SKM-1 treated with dmso at 0.1 percent for 144 hours (cell line): ENCODE measurements around the gene CDT1.
"Not testable (repeated sequence)": the region's sequence is repeated elsewhere in the genome, so short reads cannot be mapped to it uniquely, and the experiment has no call there.

ENCODE experiments used
- DNase-seq: peaks from one replicate; lab custom pipeline; 2025; ENCODE audit not compliant: unreplicated experiment; lab: John Stamatoyannopoulos, UW

The CDT1 gene

DNA sequence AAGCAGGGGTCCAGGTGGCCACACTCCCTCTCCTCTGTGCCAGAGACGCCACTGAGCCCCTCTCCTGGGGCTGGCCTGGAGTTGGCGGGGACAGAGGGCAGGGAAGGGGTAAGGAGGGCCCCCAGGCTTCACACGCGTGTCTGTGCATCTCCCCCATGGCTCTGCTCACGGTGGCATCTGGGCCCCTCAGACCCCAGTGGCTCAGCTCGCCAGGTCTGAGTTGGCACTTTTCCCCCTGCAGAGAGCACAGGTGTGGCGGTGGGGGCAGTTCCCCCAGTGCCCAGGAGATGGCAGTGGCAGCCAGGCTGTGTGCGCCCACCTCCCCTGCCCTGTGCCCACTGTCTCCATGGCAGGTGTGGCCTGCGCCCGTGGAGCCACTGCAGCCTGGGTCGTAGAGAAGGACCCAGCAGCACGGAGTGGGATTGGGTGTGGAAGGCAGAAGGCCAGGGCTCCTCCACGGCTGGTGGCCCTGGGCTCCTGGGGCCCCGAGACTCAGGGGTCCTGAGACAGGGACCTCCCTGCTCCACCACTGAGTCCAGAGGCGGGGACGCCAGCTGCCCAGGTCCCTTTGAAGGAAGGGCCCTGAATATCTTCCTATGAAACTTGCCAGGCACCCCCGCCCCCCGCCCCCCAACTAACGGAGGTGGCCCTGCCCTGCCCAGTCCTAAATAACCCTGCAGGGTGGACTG, 12.5 kb downstream of the CDT1 start:
- no peak for DNase-seq

DNA sequence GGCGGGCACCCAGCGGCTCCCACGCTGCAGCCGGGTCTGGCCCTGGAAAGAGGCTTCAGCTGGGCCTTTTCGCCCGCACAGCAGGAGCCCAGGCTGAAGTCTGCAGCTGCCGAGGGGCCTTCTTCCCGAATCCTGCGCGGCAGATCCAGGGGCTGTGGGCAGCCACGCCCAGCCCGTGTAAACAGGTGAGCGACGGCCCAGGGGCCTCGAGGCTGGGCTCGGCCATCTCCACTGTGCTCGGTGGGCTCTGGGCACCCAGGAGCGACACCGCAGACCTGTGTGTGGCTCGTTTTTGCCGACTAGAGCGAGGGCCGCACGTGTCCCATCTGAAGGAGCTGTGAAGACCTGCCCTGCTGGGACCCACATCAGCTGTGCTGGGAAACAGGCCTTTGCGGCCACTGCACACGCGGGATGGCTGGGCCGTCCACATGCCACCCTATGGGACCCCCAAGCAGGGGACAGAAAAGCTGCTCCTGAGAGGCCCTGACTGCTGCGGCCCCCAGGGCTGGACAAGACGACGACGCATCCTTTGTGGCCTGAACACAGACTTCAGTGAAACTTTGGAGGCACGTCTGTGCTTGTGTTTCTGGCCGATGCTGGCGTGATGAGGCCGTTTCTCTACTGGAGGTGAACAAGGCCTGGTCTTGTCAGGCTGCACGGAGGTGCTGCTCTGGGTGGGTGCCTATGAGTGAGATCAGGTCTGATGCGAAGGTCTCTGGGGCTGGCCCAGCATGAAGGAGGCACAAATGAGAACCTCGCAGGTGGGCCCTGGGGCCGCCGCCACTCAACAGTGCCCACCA, 13.3 kb downstream of the CDT1 start:
- no peak for DNase-seq

DNA sequence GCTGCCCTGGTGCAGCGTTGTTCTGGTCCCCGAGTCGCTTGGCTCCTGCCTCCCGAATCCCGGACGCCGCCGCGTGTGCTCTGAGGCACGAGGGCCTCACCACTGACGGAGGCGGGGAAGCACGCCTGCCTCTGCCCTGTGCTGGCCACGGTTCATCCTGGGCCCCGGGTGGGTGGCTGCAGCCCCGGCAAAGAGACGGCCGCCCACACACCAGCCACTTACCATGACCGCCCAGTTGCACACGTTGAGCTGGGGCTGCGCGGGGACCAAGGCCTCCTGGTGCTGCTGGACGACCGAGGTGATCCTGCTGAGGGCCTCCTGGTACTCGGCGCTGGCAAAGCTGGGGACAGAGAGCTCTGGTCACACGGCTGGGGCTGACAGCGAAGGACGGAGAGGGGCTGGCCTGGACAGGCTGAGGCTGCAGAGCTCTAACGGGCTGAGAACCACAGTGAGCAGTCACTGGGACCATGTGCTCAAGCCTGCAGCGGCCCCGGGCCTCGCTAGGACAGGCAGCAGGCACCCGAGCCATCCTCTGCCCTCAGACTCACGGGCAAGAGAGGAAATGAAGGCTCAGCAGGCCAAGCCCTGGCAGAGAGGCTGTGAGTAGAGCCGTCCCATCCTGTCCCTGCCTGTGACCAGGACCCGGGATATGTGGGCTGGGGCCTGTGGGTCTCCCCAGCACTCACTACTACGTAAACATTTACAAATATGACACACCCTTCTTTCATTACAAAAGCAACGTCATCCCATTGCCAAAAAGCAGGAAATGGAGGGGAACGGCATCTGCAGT, 14.4 kb downstream of the CDT1 start:
- DNase-seq = no peak

GRCh38 chr16:88818575-88818874, 14.9 kb downstream of the CDT1 start:
- DNase-seq = no peak

DNA sequence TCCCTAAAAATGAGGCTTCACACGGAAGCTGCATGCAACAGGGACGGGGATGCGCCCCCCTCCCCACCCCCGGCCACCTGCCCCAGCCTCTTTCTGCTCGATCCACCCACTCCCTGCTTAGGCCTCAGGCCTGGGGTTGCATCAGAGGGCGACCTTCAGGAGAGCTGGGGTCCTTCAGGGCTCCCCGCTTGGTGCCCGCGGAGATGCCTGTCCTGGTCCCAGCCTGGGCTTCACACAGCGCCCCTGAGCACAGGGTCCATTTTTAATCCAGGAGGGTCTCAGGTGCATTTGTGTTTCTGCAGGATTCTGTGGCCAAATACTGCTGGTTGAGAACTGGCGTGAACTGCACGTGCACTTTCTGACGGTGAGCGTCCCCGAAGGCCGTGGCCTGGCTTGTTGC, 15.5 kb downstream of the CDT1 start:
- DNase-seq = no peak

GRCh38 chr16:88820385-88821025, 16.9 kb downstream of the CDT1 start:
- DNase-seq = no peak

DNA sequence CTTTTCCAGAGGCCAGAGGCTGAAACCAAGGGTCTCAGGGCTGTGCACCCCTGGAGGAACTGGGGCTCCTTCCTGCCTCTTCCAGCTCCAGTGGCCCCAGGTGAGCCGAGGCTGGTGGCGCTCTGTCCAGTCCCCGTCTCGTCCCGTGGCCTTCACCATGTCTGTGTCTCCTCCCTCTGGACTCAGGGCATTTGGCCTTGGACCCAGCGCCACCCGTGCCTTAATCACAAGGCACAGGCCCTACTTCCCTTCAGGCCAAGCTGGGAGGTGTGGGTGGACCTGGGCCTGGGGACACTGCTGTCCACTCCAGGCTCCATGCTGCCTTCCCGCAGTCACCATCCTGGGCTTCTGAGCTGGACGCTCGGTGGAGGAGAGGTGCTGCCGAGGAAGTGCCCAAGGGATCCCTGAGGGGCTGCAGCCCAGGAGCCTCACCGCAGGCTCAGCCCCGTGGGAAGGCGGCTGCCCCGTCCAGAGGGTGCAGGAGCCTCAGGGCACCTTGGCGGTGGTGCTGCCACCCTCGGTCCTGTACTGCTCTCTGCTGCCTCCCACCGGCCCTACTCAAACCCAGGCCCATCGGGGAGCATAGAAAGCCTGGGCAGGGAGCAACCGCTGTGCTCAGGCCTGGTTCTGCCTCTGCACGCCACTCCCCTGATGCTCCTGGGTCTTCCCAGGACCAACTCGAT, 17.7 kb downstream of the CDT1 start:
- DNase-seq = no peak

DNA sequence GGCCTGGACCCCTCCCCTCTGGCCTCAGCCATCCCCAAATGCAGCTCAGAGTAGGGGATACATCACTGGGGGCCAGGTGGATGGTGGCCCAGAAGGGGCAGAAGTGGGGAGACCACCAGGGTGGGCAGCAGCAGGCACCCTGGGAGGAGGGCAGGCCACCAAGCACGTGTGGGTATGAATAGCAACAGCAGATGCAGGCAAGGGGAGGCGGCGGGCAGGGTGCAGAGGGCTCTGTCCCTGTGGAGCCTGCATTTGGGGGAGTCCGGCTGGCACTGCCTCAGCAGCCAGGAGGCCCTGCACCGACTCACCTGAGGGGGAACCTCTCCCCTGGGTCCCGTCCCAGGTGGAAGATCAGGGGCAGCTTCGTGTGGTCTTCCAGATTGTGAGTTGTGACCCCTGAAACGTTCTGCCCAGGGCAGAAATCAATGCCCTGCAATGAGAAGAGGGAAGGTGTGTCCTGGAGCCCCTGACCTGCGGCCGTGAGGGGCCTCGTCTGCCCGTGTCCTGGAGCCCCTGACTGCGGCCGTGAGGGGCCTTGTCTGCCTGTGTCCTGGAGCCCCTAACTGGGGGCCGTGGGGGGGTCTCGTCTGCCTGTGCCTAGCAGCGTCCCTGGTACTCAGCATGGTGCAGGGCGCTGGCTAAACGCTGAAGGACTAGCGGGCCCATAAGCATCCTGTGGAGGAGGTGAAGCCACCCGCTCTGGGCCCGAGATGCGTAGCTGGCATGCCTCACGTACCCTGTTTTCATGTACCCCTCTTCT, 18.9 kb downstream of the CDT1 start:
- DNase-seq = no peak

DNA sequence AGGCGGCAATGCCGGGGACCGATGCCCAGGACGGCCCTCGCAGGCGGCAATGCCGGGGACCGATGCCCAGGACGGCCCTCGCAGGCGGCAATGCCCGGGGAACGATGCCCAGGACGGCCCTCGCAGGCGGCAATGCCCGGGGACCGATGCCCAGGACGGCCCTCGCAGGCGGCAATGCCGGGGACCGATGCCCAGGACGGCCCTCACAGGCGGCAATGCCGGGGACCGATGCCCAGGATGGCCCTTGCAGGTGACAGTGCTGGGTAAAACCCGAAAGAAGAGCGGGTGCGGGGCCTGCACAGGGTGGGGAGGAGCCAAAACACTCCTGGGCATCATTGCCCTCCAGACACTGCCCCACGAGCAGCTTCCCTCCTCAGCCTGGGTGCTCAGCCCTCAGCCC, 20.1 kb downstream of the CDT1 start:
- not testable (repeated sequence) for DNase-seq

DNA sequence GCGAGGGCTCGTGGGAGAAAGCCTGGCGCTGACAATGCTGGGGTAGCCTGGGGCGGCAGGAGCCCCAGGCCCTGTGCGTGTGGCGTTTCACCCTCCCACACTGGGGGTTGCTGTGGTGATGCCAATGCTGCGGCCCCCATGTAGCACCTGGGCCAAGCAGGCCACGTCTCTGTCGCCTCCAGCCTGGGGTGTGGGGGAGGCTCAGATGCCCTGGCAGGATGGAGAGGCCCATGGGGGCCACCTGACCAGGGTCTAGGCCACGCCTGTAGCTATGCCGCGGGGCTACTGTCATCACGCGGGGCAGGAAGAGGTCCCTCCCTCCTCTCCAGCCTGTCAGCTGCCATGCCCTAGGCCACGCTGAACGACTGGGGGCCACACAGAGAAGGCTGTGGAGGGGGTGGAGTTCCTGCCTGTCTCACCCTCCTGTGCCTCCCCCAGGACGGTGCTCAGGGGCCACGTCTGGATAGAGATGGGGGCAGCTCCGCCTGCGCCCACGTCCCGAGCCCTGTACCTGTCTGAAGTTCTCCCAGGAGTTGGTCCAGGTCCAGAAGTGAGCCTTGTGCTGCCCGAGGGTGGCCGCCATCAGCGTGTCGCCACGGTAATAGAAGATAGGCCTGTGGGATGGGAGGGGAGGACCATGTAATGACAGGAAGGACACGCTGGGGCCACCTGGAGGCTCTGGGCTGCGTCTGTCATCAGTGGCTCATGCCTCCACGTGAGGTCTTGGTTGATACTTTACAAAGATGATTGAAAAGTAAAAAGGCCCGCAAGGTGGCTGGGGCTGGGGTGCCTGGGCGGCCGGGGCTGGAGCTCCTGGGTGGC, 20.9 kb downstream of the CDT1 start:
- no peak for DNase-seq

GRCh38 chr16:88825146-88825545, 21.6 kb downstream of the CDT1 start:
- DNase-seq = no peak

DNA sequence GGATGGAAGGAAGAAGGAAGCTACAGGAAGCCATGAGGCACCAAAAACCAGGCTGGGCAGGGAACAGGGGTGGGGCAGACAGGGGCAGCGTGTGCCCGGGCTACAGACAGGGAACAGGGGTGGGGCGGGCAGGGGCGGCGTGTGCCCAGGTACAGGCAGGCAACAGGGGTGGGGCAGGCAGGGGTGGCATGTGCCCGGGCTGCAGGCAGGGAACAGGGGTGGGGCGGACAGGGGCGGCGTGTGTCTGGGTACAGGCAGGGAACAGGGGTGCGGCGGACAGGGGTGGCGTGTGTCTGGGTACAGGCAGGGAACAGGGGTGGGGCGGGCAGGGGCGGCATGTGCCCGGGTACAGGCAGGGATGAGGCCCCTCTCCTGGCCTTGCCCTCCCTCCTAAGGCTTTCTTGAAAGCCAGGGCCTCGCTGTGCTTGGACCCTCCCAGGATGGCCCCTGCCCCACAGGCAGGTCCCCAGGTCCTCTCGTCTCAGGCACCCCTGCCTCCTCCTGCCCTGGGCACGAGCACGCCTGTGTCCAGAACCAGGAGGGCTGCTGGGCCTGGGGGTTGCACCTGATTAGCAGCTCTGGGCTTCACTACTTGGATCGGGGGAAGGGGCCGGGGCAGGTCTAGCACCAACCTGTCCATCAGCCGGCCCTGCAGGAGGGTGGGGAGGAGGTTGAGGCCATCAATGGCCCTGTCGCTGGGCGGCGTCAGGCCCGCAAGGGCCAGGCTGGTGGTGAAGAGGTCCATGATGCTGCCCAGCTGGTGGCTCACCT, 22.7 kb downstream of the CDT1 start:
- DNase-seq = no peak

DNA sequence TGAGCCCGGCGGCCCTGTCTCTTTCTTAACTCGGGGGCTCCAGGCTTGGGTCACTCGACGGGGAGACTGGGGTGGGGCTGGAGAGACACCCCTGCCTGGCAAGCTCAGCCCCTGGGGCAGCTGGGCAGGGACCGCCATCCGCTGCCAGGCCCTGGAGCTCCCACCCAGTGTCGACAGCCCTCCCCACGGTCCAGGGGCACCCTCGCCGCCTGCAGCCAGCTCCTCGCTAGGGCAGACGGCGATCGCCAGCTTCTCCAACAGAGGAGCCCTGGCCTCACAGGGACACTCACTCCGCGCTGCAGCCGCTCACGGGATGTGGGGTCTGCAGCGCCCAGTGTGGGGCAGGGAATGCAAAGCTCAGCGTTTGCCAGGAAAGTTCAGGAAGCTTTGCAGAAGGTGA, 24.1 kb downstream of the CDT1 start:
- no peak for DNase-seq

DNA sequence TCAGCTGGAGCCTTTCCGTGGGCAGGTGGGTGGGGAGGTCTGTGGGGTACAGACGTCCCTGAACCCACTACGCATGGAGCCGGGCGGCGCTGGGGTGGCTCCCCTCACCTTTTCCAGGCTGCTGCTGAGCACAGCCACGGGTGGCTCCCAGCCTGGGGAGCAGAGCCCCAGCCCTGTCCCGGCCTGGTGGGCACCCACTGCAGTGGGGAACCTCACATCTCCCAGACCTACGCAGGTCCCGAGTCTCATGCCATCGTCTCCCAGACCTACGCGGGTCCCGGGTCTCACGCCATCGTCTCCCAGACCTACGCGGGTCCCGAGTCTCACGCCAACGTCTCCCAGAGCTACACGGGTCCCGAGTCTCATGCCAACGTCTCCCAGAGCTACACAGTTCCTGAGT, 25.1 kb downstream of the CDT1 start:
- DNase-seq = no peak

DNA sequence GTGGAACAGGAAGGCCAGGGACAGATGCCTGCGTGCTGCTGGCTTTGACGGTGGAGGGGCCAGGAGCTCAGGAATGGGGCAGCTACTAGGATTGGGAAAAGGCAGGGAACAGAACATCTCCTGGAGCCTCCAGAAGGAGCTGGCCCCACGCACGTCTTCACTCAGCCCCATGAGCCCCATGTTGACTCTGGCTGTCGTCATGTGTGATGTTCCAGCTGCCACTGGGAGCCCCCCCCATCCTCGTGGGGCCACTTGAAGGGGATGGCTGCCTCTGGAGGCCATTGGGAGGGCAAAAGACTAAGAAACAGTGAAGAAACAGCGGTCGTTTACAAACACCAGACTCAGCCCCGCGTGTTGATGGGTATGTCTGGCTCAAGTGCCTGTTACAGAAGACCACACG, 26.7 kb downstream of the CDT1 start:
- DNase-seq = no peak

GRCh38 chr16:88830783-88831182, 27.2 kb downstream of the CDT1 start:
- no peak for DNase-seq

- no peak for DNase-seq
These were observed 28.2 kb downstream of the CDT1 start for GRCh38 chr16:88831838-88832237.

DNA sequence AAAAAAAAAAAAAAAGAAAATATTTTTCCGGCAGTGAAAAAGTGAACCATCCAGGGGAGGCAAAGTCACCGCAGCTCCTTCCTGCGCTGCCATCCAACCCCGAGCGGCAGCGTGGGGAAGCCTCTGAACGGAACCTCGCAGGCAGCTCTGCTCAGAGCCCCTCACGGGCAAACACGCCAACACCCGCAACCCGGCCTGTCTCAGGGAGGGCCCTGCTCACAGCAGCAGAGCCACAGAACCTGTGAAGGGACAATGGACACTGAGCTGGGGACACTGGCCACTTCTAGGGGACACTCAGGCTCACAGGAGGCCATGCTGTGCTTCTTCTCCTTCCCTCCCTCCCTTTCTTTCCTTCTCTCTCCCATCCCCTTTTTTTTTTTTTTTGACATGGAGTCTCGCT, 29.5 kb downstream of the CDT1 start:
- DNase-seq = no peak

GRCh38 chr16:88834670-88835069, 31.1 kb downstream of the CDT1 start:
- no peak for DNase-seq
